Activated CD8-positive, alpha-beta T cell treated with anti-CD3 and anti-CD28 coated beads for 36 hours (primary cell): ENCODE data around the gene CCDC185. TPM values are rescaled to one million over a fixed set of nuclear protein-coding genes. Genes with fewer than 3 reads are reported as not detected.

Source experiments
- ATAC-seq: fragments of 200-7000 bp; cut with Tn5 transposase; one replicate; pipeline ENCODE4 v1.10.0; 2021; ENCODE audit warnings: mild to moderate bottlenecking, moderate library complexity
- CTCF ChIA-PET: fragments of 350-600 bp; sonication (Branson Sonifier 250); formaldehyde crosslinking; loops from one replicate; lab custom pipeline; 2021; ENCODE audit warnings: antibody characterized with exemption; lab: Charles Lee
- POLR2A ChIA-PET: fragments of 350-600 bp; sonication (Branson Sonifier 250); formaldehyde crosslinking; loops from one replicate; lab custom pipeline; 2021; ENCODE audit warnings: antibody characterized with exemption; lab: Charles Lee
- DNase-seq: peaks from one replicate; pipeline ENCODE4 v3.0.0-alpha.2; 2020
- H3K27ac Mint-ChIP-seq: one replicate; pipeline ENCODE4 v1.8.0; 2021; ENCODE audit warnings: mild to moderate bottlenecking, mixed read lengths
- H3K27me3 Mint-ChIP-seq: one replicate; pipeline ENCODE4 v1.8.0; 2021; ENCODE audit warnings: mixed read lengths
- H3K36me3 Mint-ChIP-seq: one replicate; pipeline ENCODE4 v1.8.0; 2021; ENCODE audit warnings: low read depth, mixed read lengths
- H3K4me1 Mint-ChIP-seq: one replicate; pipeline ENCODE4 v1.8.0; 2021; ENCODE audit warnings: low read depth, mixed read lengths
- H3K4me3 Mint-ChIP-seq: one replicate; pipeline ENCODE4 v1.8.0; 2021; ENCODE audit warnings: mild to moderate bottlenecking, moderate library complexity, mixed read lengths
- H3K9me3 Mint-ChIP-seq: one replicate; pipeline ENCODE4 v1.8.0; 2021; ENCODE audit warnings: mixed read lengths
- intact Hi-C: fragments of 100-400 bp; cut with micrococcal nuclease; formaldehyde crosslinking; loops from one replicate; pipeline ENCODE4 v1.10.0; 2022
- total RNA-seq, 2 experiments: library from RNA; stranded (reverse); gene quantifications; one replicate each; pipeline ENCODE4 v1.2.3, GENCODE V29; 2021
- TF ChIP-seq, protein P1 (sequence below): fragments of 200-600 bp; IDR thresholded peaks from one replicate; pipeline ENCODE4 v1.8.0; 2022; ENCODE audit warnings: antibody characterized with exemption, mild to moderate bottlenecking

Gene CCDC185
- total RNA-seq, 2 experiments from 2014 or later: not detected

DNA sequence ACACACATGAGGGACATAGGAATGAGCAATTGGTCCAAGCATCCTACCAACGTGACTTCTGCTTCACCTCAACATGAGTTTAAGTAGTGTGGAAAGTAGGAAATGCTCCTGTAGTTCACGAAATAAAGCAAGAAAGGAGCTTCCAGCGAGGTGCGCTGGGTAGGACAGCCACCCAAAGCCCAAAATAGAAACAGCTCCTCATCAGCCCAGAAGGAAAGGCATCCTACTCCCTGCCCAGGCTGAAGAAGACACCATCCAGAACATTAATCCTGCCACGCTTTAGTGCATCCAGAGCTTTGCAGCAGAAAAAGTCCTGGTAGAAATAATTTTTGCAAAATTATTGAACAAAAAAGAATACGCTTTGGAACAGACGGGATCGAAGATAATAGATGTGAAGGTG is 25.9 kb downstream of the CCDC185 start:
- Mint-ChIP-seq H3K4me3 (no peak overlapping the region), H3K27me3 (no peaks in the 10 kb centered on the region), H3K4me1 (no peaks in the 10 kb centered on the region), H3K36me3 (no peaks in the 10 kb centered on the region), H3K27ac (no peak overlapping the region), H3K9me3 (no peaks in the 10 kb centered on the region)
- no peak for ATAC-seq
- intact Hi-C loops: no loop called here
- ChIA-PET CTCF (interaction anchor here (1.4 kb wide), 1 partner anchor 295 kb away, joined by 3 read pairs; no protein-coding TSS in a partner anchor), POLR2A (interaction anchor here (0.8 kb wide), 1 partner anchor 70 kb away, joined by 3 read pairs; no protein-coding TSS in a partner anchor)
- TF ChIP-seq, protein P1, sequence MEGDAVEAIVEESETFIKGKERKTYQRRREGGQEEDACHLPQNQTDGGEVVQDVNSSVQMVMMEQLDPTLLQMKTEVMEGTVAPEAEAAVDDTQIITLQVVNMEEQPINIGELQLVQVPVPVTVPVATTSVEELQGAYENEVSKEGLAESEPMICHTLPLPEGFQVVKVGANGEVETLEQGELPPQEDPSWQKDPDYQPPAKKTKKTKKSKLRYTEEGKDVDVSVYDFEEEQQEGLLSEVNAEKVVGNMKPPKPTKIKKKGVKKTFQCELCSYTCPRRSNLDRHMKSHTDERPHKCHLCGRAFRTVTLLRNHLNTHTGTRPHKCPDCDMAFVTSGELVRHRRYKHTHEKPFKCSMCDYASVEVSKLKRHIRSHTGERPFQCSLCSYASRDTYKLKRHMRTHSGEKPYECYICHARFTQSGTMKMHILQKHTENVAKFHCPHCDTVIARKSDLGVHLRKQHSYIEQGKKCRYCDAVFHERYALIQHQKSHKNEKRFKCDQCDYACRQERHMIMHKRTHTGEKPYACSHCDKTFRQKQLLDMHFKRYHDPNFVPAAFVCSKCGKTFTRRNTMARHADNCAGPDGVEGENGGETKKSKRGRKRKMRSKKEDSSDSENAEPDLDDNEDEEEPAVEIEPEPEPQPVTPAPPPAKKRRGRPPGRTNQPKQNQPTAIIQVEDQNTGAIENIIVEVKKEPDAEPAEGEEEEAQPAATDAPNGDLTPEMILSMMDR: no peak
- no peak for DNase-seq

DNA sequence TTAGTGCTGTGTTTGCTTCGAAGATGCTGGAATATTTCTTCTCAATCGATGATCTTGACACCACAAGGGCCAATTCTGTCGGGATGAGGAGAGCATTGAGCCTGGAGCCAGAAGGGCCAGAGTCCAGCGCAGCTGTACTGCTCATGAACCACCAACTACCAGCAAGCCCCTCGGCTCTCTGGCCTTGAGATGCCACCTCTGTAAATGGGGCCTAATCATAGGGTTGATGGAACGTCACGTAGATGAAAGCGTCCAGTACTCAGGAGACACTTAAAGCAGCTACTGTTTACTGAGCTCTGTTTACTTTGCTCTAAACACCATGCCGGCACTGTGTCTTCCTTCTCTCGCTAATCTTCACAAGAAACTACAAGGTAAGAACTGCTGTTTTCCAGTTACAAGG is 26.3 kb downstream of the CCDC185 start:
- no peak overlapping the region for H3K4me3 Mint-ChIP-seq
- H3K36me3 Mint-ChIP-seq: no peaks in the 10 kb centered on the region
- ChIA-PET CTCF (interaction anchor here (1.4 kb wide), 1 partner anchor 296 kb away, joined by 3 read pairs; no protein-coding TSS in a partner anchor), POLR2A (interaction anchor here (0.8 kb wide), 1 partner anchor 70 kb away, joined by 3 read pairs; no protein-coding TSS in a partner anchor)
- ATAC-seq: no peak
- H3K27ac Mint-ChIP-seq: no peak overlapping the region
- intact Hi-C loops: no loop called here
- H3K27me3 Mint-ChIP-seq: no peaks in the 10 kb centered on the region
- no peaks in the 10 kb centered on the region for H3K9me3 Mint-ChIP-seq
- TF ChIP-seq, protein P1: no peak
- H3K4me1 Mint-ChIP-seq: no peaks in the 10 kb centered on the region
- no peak for DNase-seq

DNA sequence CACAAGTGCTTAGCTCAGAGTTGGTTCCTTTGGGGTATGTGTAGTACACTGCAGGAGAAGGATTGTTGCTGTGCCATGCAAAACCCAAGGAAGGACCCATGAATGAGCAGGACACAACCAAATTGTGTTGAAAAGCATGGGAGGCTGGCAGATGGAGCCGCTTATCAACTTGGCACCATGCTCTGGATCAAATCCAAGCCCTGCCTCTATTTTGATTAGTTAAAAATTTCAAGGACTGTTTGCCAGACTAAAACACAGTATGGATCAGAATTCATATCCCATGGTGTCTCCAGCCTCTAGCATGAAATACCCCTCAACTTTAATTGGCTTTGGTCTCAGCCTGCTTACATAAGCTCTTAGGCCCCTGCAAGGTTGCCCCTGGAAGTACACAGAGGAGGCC is 27.8 kb downstream of the CCDC185 start:
- intact Hi-C loops: no loop called here
- ChIA-PET POLR2A (no interaction called here), CTCF (no interaction called here)
- H3K27me3 Mint-ChIP-seq: no peaks in the 10 kb centered on the region
- DNase-seq (no peak), ATAC-seq (no peak)
- H3K36me3 Mint-ChIP-seq: no peaks in the 10 kb centered on the region
- TF ChIP-seq, protein P1: no peak
- no peaks in the 10 kb centered on the region for H3K9me3 Mint-ChIP-seq
- H3K4me1 Mint-ChIP-seq: no peaks in the 10 kb centered on the region
- H3K4me3 Mint-ChIP-seq: no peak overlapping the region
- H3K27ac Mint-ChIP-seq: no peak overlapping the region

DNA sequence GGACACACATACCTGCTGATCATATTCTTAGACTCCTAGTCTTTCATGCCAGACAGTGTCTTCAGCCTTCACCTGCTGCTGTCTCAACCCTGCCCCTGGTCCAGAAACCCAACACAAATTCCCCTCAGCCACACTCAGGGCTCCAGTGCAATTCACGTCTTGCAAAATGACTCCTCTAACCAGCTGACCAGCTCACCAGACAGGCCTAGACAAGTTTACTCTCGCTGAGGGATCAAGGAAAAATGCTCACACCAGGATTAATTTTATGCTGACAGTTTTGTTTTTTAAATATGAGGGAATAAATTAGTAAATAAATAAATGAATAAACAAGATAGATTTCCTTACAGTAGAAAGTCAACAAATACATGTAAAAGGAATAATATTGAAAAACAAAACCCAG is 28.5 kb downstream of the CCDC185 start:
- H3K27ac Mint-ChIP-seq: no peak overlapping the region

DNA sequence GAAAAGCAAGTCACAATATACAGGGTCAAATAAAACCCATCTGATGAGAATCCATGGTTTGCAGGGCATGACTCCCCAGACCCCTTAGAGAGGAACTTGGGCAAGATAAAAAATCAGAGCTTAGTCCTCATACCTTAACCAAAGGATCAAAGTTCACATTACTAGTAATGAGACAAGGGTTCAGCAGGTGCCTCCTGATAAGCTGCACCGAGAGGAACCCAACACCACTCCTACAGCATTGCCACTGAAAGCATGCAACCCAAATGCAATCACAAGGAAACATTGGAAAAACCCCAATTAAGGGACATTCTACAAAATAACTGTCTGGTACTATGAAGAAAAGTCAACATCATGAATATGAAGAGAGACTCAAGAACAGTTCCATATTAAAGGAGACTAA is 29.7 kb downstream of the CCDC185 start:
- POLR2A ChIA-PET: no interaction called here
- CTCF ChIA-PET: no interaction called here
- H3K4me3 Mint-ChIP-seq: no peak overlapping the region
- H3K27me3 Mint-ChIP-seq: no peaks in the 10 kb centered on the region
- TF ChIP-seq, protein P1: no peak
- H3K36me3 Mint-ChIP-seq: no peaks in the 10 kb centered on the region
- H3K4me1 Mint-ChIP-seq: no peaks in the 10 kb centered on the region
- no peaks in the 10 kb centered on the region for H3K9me3 Mint-ChIP-seq
- no peak for DNase-seq
- H3K27ac Mint-ChIP-seq: no peak overlapping the region
- intact Hi-C loops: no loop called here
- no peak for ATAC-seq

More for the DNA sequence above, 28.5 kb downstream of the CCDC185 start:
- DNase-seq: no peak
- TF ChIP-seq, protein P1: no peak
- ChIA-PET CTCF (no interaction called here), POLR2A (no interaction called here)
- H3K27me3 Mint-ChIP-seq: no peaks in the 10 kb centered on the region
- H3K9me3 Mint-ChIP-seq: no peaks in the 10 kb centered on the region
- no peaks in the 10 kb centered on the region for H3K4me1 Mint-ChIP-seq
- H3K4me3 Mint-ChIP-seq: no peak overlapping the region
- H3K36me3 Mint-ChIP-seq: no peaks in the 10 kb centered on the region
- ATAC-seq: no peak
- intact Hi-C loops: no loop called here
